IPS DF 4.7 (cell line): ENCODE measurements around the gene ATP8B1.

Experiments used
- DNase-seq: peaks from one replicate; pipeline ENCODE4 v3.0.0-alpha.2; 2013; ENCODE audit warnings: low spot score; ENCODE audit errors: extremely low read depth

Gene ATP8B1

GRCh38 chr18:57819671-57820460 is 16.8 kb upstream of the ATP8B1 start:
- no peak for DNase-seq

GRCh38 chr18:57819119-57819518 is 16.0 kb upstream of the ATP8B1 start:
- DNase-seq = no peak

GRCh38 chr18:57816208-57816954 is 13.3 kb upstream of the ATP8B1 start:
- DNase-seq = no peak

- no peak for DNase-seq
Measured at GRCh38 chr18:57814555-57814954, 11.4 kb upstream of the ATP8B1 start.

- no peak for DNase-seq
Measured at GRCh38 chr18:57813245-57813644, 10.1 kb upstream of the ATP8B1 start.

- no peak for DNase-seq
Measured at GRCh38 chr18:57812126-57812477, 9.0 kb upstream of the ATP8B1 start.

GRCh38 chr18:57811477-57812125 is 8.5 kb upstream of the ATP8B1 start:
- no peak for DNase-seq

GRCh38 chr18:57809190-57809589 is 6.1 kb upstream of the ATP8B1 start:
- DNase-seq = no peak

GRCh38 chr18:57807336-57808117 is 4.4 kb upstream of the ATP8B1 start:
- DNase-seq = no peak

GRCh38 chr18:57806978-57807285 is 3.8 kb upstream of the ATP8B1 start:
- DNase-seq = no peak

GRCh38 chr18:57806201-57806977 is 3.3 kb upstream of the ATP8B1 start:
- no peak for DNase-seq

- DNase-seq = no peak
Measured at GRCh38 chr18:57805117-57805516, 2.0 kb upstream of the ATP8B1 start.

- no peak for DNase-seq
Measured at GRCh38 chr18:57804557-57804956, 1.4 kb upstream of the ATP8B1 start.

- DNase-seq = no peak
Measured at GRCh38 chr18:57802213-57803102, 657 bp downstream of the ATP8B1 start.

GRCh38 chr18:57801761-57802212 is 1.3 kb downstream of the ATP8B1 start:
- DNase-seq = no peak

- DNase-seq = no peak
Measured at GRCh38 chr18:57801325-57801724, 1.8 kb downstream of the ATP8B1 start.

GRCh38 chr18:57798713-57799373 is 4.3 kb downstream of the ATP8B1 start:
- DNase-seq = no peak

- no peak for DNase-seq
Measured at GRCh38 chr18:57797209-57797651, 5.9 kb downstream of the ATP8B1 start.
